Measurements from ENCODE around the gene COL18A1.

The COL18A1 gene

DNA sequence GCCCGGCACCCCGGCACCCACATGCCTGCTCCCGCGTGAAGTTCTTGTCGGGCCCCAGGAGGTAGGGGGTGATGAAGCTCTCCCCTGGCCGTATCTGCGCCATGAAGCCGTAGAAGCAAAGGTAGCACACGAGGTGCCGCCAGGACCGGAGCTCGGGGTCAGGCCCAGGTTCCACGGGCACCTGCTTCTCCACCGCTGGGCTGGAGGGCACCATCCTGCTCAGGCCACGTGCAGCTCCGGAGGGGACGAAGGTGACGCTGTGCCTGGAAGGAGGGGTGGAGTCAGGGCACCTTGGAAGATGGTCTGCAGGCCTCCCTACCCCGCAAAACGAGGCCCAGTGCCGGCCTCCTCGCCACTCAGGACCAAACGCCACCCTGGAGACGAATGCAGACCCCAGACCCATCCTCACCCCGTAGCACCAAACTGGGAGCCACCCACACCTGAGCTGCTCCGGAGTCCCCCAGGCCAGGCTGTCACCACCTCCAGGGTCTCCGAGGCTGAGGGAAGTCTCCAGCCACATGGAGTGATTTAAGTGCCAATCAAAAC lies 132.9 kb downstream of the COL18A1 start:
- no peak for DNase-seq

DNA sequence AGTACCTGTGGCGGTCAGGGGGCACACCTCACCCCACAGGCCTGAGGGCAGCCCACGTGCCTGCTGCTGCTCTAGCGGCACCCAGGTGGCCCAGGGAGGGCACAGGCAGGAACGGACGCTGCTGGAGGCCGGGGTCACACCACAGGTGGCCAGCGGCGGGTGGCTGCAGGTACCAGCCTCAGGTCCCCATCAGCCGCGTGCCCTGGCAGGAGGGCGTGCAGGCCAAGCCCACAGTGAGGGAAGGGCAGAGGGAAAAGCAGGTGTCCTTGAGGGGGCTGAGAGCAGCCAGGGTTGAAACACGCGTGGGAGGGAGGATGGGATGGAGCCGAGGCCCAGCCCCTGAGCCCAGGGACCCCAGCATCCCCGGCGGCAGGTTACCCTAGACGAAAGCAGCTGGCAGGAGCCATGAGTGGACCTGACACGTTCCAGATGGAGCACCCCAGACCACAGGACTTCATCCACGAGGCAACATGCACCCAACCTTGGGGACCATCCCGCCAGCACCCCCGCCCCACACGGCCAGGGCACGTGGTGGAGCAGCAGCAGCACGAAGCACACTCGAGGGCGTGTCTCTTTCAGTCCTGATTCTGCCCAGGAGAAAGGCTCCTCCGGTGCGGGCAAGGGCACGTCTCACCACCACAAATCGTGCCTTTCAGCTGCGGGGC lies 133.5 kb downstream of the COL18A1 start:
- no peak for DNase-seq

DNA sequence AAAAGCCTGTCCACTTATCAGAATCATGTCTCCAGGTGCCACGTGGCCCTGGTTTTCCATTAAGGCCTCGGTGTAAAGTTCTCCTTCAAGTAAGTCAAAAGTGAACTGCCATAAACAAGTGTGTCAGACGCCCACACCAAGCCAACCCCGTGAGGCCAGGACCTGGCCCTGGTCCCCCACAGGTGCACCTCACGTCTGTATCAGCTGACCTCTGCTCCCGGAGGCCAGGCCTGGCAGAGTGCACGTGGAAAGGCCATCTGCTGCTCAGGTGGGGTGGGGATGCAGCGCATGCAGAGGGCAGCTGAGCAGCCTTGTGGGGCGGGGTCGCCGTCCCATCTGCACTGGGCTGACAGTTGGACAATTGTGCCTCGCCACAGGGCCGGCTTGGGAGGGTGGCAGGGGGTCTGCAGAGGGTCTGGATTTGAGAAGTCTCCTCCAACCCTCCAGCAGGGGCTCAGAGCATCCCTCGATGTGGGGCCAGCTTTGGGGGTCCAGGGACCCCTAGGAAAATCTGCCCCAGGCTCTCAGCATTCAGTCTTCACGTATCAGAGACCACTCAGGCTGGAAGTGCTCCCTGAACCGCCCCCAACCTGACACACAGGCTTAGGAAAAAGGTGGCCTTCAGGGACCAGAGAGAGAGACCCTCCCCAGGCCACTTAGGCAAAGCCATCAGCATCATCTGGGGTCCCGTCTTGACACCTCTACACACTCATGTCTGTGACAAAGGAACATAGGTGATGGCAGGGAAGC lies 134.3 kb downstream of the COL18A1 start:
- no peak for DNase-seq

DNA sequence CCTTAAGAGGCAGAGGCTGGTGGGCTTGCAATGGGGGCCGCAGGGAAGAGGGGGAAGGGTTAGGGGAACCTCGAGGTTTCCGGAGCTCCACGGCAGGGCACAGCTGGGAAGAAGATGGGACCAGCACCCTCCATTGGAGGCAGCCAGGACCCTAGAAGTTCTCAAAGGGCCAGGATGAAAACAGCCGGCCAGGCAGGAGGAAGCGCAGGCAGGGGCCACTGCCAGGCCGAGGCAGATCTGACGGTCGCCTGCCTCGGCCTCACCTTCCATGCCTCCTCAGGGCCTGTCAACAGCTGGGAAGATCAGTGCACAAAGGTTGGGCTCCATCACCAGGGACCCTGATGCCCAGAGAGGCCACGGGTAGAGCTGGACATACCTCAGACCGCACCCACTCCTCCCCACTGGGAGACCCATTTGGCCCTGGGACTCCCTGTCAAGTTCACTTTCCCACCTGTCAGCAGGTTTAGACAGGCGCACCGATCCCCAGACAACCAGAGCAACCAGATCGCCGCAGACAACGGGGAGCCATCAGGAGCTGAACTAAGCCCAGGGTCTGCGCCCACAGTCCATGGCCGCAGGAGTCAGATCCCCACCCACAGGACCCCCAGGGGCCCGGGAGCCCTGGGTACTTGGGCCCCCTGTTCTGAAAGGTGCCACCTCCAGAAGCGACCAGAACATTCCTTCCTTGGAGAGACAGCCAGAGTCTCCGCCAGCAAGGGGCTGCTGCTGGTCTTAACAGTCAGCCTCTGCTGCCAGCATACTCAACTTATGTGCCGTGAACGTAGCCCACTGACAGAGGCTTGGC lies 135.0 kb downstream of the COL18A1 start:
- DNase-seq = no peak

DNA sequence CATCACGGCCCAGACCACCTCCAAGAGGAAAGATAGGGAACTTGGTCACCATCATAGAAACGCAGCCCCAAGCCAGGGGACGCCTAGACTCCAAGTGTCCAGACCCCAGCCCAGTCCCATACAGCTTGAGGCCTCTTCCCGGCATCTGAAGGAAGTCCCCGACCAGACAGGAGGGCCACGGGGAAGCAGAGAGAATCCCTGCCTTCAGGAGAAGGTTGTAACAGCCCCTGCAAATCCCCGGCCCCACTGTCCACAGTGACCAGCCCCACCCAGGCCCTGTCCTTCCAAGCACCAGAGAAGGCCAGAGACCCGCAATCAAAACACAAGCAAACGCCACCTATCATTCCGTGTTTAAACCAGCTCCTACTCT lies 135.6 kb downstream of the COL18A1 start:
- no peak for DNase-seq

DNA sequence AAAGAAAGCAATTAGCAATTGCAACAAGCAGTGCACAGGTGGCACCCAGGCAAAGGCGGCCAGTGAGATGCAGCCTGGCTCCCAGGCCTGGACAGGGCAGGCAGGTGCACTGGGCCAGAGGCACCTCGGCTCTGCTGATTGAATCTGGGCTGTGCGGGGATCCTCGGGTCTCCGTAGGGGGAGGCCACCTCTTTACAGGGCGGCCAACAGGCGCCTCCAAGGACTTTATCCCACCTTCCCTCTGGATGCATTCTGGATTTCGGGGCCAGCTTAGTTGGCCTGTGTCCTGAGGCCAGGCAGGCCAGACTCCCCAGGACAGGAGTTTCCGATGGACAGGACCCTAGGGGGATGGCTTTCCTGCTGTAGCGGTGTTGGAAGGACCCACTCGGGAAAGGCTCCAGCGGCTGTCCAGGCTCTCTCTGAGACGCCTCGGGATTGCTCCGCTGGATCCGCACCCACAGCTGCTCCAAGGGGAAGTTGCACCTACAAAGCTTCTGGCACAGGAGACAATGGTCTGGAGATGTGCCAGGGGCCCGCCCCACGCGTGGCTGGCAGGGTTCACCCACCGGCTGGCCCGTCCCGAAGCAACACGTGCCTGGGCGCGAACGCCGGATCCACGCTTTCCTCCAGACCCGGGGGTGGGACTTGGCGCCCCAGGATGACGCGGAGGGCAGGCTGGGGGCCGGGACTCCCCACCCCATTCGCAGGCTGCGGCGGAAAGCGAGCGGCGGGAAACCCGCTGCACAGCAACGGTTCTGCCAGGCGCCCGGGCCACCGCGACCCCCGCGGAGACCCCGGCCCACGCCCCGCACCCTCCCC lies 136.5 kb downstream of the COL18A1 start:
- DNase-seq = peak; percentile 73 to 78

DNA sequence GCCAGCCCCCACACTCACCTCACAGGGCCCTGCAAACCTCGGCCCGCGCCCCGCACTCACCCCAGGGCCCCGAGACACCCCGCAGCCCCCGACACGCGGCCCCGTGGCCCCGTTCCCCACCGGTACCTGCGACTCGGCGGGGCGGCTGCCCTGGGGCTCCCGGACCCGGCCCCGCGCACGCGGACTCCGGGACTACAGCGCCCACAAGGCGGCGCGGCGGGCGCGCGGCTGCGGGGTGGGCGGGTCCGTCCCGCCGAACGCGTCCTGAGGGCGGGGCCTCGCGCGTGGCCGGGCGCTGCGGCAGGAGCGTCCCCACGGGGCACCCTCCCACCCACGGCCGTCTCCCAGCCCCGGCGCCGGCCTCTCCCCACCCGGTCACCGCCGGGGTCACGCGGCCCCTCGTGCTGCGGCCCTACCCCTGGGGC lies 137.3 kb downstream of the COL18A1 start, which contains the start of gene SLC19A1:
SLC19A1 (minus strand) TSS at position 199 of the 425 bp plus-strand sequence. CDS start 4,481 bp downstream, outside the sequence.
- DNase-seq = peak; percentile 68 to 89

DNA sequence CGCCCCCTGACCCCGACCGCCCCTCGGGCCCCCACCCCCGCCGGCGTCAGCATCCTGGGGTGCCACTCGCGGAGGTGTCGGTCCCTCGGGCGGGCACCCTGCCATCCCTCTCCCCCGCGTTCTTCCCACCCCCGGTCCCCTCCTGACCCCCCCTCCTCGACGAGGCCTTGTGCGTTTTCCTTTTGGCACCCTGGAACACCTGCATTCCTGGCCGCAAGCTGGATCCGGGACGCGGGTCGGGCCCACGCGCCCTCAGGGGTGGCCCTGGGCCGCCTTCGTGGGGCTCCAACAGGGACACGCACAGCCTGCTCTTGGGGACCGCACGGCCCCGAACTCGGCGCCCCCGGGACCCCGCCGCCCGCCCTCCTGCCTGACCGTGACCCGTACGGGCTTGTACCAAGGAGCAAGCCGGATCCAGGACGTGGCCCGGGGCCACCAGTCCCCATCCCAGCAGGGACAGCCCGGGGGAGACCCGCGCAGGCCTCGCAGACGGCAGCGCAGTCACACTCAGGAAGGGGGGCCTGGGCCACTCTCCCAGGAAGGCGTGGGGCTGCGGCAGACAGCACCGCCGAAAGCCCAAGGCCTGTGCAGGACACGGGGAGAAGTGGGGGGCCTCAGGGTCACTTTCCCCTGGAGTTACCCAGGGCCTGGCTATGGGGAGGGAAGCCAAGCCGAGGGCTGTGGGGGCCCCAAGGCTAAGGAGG lies 137.9 kb downstream of the COL18A1 start:
- no peak for DNase-seq

DNA sequence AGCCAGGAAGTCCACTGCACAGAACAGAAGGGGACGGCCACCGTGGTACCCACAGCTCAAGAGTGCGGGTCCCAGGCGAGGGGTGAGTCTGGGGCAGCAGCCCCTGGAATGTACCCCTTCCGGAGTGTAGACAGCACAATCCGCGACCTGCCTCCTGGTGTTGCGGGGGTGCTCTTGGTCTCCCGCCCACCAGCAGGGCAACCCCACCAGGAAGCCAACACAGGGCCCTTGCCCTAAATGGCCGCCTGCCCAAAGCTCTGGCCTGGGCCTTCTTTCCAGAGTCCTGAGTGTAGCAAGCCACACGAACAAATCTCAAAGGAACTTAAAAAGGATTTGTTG lies 138.4 kb downstream of the COL18A1 start:
- no peak for DNase-seq

DNA sequence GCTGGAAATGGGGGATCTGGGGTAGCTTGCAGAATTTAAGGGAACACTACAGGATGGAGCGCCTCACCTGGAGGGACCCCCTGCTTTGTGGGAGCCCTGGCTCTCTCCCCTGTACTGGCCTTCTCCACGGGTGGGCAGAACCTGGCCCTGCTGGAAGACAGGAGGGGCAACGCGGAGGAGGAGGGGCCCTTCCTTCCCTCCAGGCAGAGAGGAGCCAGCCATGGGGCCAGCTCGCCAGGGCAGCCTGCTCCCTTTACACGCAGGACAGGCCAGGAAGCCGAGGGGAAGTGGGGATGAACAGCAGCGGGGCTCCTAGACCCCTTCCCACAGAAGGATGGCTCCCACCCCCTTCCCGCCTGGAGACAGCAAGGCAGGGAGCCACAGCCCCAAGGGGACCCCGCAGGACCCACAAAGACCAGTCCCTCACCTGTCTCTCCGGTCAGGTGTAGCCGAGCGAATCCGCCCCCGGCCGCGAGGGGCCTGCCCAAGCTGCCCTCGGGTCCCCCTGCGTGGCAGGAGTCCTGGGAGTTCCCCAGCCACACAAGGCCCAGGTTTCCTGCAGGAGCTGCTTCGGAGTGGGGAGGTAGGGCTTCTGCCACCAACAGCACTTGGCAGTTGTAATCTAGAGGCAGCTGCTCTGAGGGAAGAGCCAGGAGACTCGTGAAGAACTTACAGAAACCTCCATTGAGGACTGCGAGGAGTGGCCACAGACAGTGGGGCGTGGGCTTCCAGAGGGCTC lies 138.9 kb downstream of the COL18A1 start:
- DNase-seq = no peak

DNA sequence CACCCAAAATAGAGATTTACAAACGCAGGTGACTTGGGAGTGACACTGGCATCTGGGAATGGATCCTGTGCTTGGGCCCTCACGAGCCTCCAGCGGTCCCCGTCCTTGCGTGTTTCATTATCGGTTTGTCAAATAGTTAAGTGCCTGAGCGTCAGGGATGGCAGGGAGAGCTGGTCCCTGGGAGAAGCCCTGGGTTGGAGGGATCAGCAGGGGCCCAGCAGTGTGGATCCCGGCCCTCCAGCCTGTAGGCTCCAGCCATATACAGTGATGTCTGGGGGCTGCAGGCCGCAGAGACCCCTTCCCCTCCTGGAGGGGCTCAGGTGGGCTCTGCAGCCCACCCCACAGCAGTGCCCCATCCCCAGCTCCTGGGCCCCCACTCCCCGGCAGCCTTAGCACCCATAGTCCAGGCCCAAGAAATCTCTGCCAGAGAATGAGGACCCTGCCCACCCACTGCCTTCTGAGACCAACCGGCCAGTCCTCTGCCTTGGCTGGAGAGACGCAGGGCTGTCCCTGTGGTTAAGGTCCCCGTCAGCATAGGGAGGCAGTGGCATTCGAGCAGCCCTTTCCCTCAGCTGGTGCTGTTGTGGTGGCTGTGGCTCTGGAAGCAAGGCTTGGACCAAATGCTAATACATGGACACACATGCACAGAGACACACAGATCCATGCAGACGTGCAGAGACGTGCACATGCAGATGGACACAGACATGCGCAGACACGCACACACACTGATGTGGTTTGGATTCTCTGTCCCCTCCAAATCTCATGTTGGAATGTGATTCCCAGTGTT lies 139.7 kb downstream of the COL18A1 start:
- DNase-seq = no peak

DNA sequence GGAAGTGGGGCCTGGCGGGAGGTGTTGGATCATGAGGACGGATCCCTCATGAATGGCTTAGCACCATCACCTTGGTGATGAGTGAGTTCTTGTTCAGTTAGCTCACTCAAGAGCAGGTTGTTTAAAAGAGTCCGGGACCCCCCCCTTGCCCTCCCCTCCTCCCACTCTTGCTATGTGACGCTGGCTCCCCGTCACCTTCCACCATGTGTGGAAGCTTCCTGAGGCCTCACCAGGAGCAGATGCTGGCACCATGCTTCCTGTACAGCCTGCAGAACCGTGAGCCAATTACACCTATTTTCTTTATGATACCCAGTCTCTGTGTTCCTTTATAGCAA lies 140.2 kb downstream of the COL18A1 start:
- DNase-seq = no peak

DNA sequence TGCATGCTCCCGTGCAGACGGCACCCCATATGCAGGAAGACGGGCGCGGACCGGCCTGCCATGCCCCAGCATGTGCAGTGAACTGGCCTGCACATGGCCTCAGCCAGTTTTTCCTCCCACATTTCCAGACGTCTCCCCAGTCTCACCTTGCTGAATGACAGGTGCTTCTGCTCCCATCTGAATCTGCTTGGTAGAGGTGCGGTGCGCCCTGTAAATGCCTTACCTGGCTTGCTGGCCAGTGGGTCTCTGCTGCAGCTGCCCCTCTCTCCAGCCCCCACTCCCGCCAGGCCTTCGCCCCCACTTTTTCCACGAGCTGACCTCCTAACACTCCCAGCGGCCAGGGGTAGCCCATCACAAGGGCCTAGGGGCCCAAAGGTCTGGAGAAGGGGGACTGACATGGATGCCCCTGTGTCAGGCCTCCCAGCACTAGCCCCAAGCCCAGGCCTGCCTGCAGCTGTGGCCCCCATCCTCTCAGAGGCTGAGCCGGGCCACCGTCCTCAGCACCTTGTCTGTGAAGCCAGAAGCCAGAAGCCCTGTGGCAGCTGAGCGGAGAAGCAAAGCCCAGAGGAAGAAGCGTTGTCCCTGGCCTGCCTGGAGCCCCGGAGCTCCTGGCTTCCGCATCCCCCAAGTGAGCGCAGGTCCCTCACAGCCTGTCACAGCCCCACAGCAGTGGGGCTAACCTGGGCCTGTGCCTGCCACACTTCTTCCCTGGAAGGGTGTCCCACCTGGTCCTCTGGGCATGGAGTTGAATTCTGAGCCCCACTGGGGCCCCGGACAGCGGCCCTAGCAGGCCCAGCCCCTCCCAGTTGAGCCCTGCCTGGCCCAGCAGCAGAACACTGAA lies 140.9 kb downstream of the COL18A1 start:
- DNase-seq = no peak

DNA sequence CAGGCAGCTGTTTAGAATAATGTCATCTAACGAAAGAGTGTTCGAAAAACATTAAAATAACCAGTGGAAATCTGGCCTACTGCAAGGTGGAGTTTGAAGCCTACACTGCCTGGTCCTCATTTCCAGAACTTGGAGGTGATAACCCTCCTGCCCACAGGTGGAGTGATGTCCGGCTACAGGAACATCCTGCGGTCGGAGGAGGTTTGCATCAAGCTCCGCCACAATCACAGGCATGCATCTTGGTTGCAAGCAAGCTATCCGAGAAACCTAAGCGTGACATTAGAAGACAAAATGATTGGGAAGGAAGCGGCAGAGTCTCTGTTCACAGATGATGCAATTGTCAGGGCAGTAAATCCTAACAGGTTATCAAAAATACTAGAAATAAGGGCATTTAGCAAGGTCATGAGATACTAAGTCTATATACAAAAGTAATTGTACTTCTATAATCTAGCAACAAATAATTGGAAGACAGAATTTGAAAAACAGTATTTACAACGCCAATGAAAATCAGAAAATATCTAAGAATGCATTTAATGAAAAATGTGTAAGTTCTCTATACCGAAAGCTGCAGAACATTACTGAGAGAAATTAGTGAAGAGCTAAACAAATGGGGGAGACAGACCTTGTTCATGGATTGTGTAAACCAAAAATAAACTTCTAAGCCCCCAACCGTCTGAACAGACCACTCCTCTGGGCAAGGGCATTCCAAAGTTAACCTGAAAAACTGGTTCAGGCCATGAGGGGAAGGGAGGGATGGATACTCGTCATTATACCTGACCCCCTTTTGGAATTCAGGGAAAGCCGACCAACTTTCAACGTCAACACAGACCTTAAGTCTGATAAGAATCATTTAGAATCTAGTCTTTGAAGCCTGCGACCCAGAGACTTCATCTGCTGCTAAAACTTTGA lies 141.9 kb downstream of the COL18A1 start:
- DNase-seq = no peak

DNA sequence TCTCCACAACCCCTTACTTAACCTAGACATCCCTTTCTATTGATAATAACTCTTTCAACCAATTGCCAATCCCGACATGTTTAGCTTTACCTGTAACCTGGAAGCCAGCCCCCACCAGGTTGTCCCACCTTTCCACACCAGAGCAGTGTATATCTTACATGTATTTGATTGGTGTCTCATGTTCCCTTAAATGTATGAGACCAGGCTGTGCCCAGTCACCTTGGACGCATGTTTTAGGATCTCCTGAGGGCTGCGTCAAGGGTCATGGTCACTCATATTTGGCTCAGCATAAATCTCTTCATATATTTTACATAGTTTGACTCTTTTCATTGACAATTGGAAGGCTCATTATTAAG lies 142.6 kb downstream of the COL18A1 start:
- DNase-seq = no peak

DNA sequence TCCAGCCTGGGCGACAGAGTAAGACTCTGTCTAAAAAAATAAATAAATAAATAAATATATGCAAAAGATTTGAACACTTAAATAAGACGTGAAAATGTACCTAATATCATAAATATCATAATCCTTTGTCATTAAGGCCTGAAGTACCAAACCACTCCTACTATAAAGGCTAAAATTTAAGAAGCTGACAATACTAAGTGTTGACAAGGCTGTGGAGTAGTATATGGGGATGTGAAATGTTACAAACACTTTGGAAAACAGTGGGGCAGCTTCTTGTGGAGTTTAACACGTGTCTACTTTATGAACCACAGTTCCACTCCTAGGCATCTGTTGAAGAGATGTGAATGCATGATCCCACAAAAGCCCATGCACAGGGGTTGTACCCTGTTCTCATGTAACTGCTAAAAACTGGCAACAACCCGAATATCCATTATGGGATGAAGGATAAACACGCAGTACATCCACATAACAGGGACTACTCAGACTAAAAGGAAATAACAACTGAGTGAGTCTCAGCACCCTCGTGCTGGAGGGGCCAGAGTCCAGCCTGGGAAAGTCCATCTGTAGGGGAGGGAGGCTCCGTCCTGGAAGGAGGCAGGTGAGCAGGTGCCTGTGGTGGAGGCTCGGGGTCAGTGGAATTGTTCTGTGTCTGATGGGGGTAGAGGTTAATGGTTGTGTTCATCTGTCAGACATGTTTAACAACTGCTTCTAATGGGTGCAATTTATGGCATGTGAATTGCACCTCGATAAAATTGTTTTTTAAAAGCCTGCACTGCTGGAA lies 143.9 kb downstream of the COL18A1 start:
- no peak for DNase-seq
